ENCODE results near the gene TNS3. TPM values are rescaled to one million over a fixed set of nuclear protein-coding genes. Genes with fewer than 3 reads are reported as not detected.

The TNS3 gene
- total RNA-seq, 1 experiment from 2014 or later, result 9.5 TPM

DNA sequence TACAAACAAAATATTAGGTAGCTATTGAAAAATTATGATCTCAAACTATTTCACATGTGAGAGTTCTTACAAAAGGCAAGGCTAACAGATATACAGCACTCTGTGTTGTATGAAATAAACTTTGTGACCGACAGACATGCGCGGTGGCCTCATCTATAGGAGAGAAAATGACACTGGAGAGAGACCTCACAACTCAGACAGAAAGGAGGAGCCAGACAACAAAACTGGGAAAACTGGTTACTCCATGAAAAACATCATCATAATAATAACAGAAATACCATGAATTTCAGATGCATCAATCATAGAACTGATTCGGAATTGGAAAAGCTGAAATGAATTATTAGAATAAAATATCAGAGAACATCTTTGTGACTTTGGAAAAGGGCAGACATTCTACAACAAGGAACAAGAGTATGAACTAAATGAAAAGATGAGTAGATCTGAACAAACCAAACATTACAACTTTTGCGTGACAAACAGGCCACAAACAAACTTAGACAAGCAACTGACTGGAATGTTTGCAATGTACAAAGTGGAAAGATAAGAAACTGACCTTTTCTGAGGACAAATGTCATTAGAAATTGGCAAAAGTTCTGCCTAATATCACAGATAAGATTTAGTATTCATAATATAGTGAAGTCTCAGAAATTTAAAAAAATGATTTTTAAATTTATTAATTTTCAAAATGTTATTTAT lies 69.3 kb downstream of the TNS3 start:
- no peak overlapping the region for H2BK15ac ChIP-seq (ENCODE audit: low read depth, low read length)

More for the DNA sequence above, 69.3 kb downstream of the TNS3 start:
- no peaks in the 10 kb centered on the region for H3K23me2 ChIP-seq (ENCODE audit: insufficient read length, low read depth, low read length, poor library complexity, severe bottlenecking)
- Mint-ChIP-seq H3K36me3 (ENCODE audit: insufficient read depth in 1 of 3, low read depth in 3 of 3) (peaks cover 0 to 9% (median 3%) of the 10 kb centered on the region in 3 experiments; a peak in 3 of 7 replicates), H3K27me3 (ENCODE audit: low read depth) (peaks cover 2% of the 10 kb centered on the region; the same call in 1 of the 2 replicates), H3K9me3 (no peaks in the 10 kb centered on the region), H3K4me1 (peaks cover 5 to 7% of the 10 kb centered on the region in 2 experiments; a peak in 2 of 4 replicates), H3K27ac (no peak overlapping the region), H3K4me3 (no peak overlapping the region)
- H4K8ac ChIP-seq (replicated peaks; ENCODE audit: insufficient read length, low read depth, low read length), result no peak overlapping the region
- H2BK20ac ChIP-seq (ENCODE audit: low read depth, low read length, poor library complexity, severe bottlenecking), result no peak overlapping the region
- no peak overlapping the region for H2BK5ac ChIP-seq (ENCODE audit: insufficient read length, low read length)
- no peaks in the 10 kb centered on the region for H3K9me3 ChIP-seq (ENCODE audit: control insufficient read depth, low read depth, low read length)
- H3K79me2 ChIP-seq (ENCODE audit: insufficient read depth, low read length), result peaks cover 4% of the 10 kb centered on the region; the same call in 1 of the 2 replicates
- no peak overlapping the region for H2AK5ac ChIP-seq (ENCODE audit: insufficient read length, low read length)
- no peak overlapping the region for H2BK120ac ChIP-seq (ENCODE audit: low read depth, low read length, poor library complexity, severe bottlenecking)
- no peaks in the 10 kb centered on the region for H3K79me1 ChIP-seq (ENCODE audit: insufficient read depth, low read depth, low read length, poor library complexity, severe bottlenecking)
- H2AFZ ChIP-seq (ENCODE audit: low read length), result no peak overlapping the region
- no peak overlapping the region for H3K27ac ChIP-seq (ENCODE audit: insufficient read length, low read depth, low read length)
- no peak overlapping the region for H2BK12ac ChIP-seq (ENCODE audit: insufficient read length, low read depth, low read length)
- no peaks in the 10 kb centered on the region for H4K20me1 ChIP-seq (ENCODE audit: control insufficient read depth, insufficient read depth, insufficient read length)
- no peak overlapping the region for H4K5ac ChIP-seq (ENCODE audit: insufficient read length, low read depth, low read length)
- H3K56ac ChIP-seq (ENCODE audit: insufficient read length, low read depth, low read length), result no peak overlapping the region
- WGBS (ENCODE audit: extremely low coverage, insufficient read length, low lambda C conversion rate), result no CpG with 5 or more reads among the region's 5 CpGs
- no peak for DNase-seq
- no peaks in the 10 kb centered on the region for H3K4me1 ChIP-seq (ENCODE audit: insufficient read depth, low read length)
- TF ChIP-seq CTCF (conservative IDR thresholded peaks at IDR 0.05), result no peak
- no peak overlapping the region for H3K4me2 ChIP-seq (ENCODE audit: insufficient read depth, insufficient read length, low read length)
- no peak overlapping the region for H3K14ac ChIP-seq (ENCODE audit: insufficient read depth, low read length)
- H3T11ph ChIP-seq (ENCODE audit: low read length), result no peak overlapping the region
- no peak overlapping the region for H3K18ac ChIP-seq (ENCODE audit: insufficient read length, low read depth, low read length)
- H3K4ac ChIP-seq (ENCODE audit: low read depth, low read length), result no peak overlapping the region
- no peak overlapping the region for H4K91ac ChIP-seq (ENCODE audit: insufficient read length, low read depth, low read length)
- H3K9ac ChIP-seq (ENCODE audit: extremely low read depth, insufficient read length, low read length), result no peak overlapping the region
- no peaks in the 10 kb centered on the region for H3K27me3 ChIP-seq (ENCODE audit: insufficient read depth, low read length)
- H3K23ac ChIP-seq (ENCODE audit: insufficient read length, low read depth, low read length), result no peak overlapping the region
